NCI-H774 (cell line): ENCODE results near the gene SERPINB3.
"Not testable (repeated sequence)": the region's sequence is repeated elsewhere in the genome, so short reads cannot be mapped to it uniquely, and the experiment has no call there.

ENCODE experiments used
- DNase-seq: peaks from one replicate; lab custom pipeline; 2025; lab: John Stamatoyannopoulos, UW

SERPINB3 gene

DNA sequence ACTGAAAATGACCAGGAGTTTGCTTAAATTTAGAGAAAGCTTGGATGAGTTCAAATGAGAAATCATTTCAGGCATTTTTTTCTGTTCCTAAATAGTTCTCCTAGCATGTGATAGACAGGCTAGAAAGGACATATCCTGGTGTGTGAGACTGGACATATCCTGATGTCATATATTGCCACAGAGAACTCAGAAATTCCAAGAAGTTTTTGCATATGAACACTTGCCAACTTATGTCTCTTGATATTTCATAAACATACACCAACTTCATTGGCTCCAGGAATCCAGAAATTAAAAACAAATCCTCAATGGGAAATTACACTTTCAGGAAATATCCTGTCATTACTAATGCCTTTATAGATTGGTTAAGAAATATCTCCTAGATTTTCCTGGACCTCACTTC is 14.8 kb downstream of the SERPINB3 start:
- DNase-seq: no peak

DNA sequence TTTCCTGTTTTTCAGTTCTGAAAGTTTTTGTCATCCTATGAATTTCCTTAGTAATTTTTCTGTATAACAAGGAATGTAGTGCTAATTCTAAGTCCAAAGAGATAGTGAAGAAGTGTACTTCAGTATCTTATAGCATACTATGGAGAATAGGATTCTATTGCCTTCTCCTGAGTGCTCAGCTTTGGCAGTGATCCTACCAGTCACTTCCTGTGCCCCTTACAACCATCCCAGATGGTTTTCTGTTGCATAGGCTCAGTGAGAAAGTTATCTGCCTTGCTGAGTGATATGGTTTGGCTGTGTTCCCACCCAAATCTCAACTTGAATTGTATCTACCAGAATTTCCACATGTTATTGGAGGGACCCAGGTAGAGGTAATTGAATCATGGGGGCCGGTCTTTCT is 17.0 kb downstream of the SERPINB3 start:
- DNase-seq: not testable (repeated sequence)

DNA sequence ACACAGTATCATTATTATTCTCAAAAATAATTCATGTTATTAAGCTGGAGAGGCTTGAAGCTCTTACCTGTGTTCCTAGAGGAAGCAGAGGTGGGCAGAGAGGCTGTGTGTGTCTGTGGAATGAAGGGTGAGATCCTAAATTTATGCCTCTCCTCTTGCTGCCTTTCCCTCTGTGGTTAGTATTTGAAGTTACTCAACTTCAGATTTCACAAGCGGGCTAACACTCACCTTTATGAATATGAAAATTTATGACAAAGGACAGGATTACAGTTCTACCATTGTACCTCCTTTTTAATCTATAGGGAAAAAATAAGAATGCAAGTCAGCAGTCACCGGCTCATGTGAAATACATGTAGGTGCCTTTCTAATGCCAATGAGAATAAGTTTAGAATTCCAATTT is 17.6 kb downstream of the SERPINB3 start, which contains the start of gene SERPINB4:
Gene SERPINB4, minus strand, starts transcription at position 115 of the 400 bp plus-strand sequence. CDS start 679 bp downstream, outside the sequence.
- DNase-seq: not testable (repeated sequence)

DNA sequence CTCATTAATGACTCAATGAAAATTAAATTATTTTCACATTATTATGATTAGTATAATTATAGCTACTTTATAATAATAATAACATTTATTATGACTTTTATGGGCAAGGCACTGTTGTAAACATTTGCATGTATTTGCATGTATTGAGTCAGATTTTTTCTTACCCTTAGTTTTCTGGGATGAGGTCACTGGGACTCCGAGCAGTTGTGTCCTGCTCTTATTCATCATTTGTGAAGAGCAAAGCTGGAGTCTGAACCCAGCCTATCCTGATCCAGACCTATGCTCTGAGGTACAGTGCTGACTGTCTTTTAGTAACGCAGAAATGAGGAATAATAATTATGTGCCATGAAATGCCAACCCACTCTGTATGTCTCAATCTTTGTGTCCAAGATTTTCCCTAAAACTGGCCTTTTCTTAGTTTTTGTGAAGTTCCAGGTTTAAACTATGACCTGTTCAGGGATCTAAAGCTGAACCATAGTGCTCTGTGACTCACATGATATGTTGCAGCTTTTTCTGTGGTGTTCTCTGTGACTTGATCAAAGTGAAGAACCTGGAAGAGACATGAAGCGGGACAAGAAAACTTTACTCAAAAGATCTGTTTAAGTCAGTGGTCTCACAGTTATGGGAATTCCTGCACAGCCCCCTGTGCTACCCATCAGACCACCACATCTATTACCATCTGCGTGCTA is 18.9 kb downstream of the SERPINB3 start:
- not testable (repeated sequence) for DNase-seq

DNA sequence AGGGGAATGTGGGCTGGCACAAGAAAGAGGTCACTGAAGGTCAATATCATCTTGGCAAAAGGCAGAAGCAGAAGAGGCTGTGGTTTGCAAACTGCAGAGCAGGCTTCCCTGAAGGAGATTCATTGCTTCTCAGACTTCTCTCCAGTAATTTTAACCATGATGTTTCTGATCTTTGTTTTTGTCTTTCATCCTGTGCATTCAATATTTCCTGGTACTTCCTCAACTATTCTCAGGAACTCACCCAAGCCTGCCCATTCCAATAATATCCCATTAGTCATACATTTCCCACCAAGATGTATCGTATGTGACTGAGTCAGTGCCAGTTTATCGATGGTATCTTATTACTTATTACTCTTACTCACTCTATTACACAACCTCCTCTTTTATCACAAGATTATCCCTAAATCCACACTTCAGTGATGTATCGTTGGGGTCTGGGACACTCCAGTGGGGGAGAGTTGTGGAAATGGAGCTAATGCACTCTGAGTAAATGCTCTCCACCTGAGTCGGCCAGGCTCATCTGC is 20.5 kb downstream of the SERPINB3 start:
- not testable (repeated sequence) for DNase-seq

DNA sequence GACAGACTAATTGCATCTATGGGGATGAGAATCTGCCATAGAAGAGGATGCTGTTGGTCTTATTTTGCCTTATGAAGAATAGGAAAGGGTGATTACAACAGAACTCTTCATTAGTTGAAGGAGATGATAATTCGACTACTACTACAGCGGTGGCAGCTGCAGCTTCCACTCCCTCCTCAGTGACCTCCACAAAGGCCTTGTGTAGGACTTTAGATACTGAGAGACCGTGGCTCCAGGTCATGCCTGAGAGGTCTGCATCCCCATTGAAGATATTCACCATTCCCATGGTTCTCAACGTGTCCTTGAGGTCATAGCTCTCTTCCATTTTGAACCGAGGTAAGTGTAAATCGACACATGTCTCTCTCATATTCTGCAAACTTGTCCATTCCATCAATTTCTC is 24.0 kb downstream of the SERPINB3 start:
- DNase-seq: no peak

DNA sequence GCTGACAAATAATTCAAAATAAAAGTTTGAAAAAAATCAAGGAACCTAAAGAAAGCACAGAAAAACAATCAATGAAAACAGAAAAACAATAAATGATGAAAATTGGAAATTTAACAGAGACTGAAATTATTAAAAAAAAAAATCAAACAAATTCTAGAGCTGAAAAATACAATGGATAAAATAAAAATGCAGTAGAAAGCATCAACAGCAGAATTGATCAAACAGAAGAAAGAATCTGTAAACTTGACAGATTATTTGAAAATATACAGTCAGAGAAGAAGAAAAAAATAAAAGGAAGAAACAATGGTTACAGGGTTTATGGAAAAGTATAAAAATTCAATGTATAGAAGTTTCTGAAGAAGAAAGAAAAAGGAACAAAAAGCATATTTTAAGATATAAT is 33.9 kb downstream of the SERPINB3 start:
- DNase-seq: no peak

DNA sequence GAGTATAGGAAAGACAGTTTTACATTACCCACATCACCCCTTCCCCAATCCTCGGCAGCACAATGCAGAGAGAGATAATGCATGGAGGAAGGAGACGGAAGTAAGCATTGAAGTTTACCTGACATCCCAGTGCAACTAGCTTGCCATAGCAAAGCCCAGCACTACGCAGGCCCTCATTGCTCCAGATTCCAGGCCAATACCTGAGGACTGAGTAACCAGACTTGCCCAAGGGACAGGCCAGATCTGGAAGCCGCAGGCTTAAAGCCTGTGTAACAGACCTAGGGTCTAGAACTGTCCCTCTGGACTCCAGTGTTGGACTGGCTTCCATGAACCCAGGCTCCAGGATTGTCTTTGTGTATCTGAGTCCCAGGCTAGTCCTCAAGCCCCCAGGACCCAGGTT is 35.3 kb downstream of the SERPINB3 start:
- no peak for DNase-seq

DNA sequence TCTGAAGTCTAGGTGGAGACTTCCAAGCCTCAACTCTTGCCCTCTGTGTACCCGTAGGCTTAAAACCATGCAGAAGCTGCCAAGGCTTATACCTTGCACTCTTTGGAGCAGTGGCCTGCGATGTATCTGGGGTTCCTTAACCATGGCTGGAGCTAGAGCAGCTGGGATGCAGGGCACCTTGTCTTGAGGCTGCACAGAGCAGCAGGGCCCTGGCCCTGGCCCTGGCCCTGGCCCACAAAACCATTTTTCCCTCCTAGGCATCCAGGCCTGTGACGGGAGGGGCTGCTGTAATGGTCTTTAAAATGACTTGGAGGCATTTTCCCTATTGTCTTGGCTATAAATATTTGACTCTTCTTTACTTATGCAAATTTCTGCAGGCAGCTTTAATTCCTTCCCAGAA is 36.8 kb downstream of the SERPINB3 start:
- no peak for DNase-seq

DNA sequence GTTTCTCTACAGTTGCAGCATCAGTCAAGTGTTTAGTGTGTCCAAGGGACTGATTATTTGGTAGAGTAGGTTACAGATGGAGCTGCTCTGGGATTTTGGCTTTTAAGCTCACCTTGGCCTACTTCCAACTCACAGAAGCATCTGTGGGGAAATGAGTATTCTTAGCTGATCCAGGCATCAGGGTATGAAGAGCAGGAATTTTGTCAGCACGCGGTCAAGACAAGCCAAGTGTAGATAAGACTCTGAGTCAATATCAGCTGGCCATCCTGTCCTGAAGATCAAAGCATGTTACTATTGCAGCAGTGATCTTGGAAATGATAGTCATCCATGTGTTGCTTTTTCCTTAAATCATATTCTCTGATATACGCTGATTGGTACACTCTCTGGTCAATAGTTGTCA is 42.0 kb downstream of the SERPINB3 start:
- no peak for DNase-seq

DNA sequence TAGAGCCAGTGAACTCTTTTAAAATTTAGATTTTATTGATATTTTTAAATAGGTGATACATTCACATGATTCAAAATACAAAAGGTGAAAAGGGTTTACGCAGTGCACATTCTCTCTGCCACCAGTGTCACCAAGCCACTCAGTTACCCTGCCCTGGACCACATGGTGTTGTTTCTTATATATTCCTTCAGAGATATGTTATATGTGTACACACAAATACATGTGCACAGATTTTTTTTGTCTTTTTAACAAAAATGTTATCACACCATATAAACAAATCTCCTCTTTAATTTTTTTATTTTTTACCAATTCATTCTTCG is 43.8 kb downstream of the SERPINB3 start:
- DNase-seq: no peak

DNA sequence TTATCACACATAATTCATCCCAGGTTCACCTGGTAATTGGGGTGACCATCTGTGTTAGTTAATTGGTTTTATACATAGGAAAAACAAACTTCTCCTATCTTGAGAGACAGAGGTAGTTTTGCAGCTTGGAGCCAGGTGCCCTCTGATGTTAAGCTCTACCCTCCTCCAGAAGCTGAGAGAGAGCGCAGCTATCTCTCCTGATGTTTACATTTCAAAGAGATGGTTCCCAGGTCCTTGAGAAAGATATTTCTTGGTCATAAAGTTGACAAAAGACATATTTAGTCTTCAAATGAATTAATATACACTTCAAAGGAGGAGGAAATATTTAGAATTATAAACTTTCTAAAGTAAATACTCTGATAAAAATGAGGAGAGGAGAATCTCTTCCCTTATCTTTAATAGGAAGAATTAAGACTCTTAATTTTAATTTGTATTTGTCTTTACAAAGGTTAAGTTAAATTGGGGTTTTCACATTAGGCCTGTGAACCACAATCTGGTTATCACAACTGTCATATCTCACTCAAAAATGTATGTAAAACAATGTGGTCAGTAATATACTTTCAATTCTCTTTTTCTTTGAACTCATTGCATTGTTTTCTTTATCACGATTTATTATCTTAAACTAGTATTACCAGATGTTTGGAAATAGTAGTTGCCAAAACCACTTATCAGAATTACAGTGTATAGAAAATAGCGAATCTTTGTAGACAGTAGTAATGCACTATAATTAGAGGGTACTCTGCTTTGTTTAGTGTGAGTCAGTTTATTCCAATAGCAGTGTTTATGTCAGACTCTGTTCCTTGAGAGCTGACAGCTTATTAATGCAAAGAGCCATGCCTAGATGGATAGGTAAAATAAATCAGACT is 44.4 kb downstream of the SERPINB3 start:
- DNase-seq: peak; percentile 70

DNA sequence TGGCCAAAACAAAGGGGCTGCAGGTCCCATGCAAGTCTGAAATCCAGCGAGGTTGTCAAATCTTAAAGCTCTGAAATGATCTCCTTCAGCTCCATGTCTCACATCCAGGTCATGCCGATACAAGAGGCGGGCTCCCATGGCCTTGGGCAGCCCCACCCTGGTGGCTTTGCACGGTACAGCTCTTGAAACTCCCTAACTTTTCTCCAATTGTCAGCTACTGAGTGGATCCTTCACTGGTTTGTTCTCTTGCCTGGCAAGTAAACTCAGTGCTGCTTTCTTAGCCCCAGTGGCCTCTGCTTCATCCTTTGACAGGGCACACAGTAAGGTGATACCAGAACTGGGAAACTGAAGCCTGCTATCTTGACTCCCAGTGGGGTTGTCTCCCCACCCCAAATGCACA is 48.3 kb downstream of the SERPINB3 start:
- no peak for DNase-seq

DNA sequence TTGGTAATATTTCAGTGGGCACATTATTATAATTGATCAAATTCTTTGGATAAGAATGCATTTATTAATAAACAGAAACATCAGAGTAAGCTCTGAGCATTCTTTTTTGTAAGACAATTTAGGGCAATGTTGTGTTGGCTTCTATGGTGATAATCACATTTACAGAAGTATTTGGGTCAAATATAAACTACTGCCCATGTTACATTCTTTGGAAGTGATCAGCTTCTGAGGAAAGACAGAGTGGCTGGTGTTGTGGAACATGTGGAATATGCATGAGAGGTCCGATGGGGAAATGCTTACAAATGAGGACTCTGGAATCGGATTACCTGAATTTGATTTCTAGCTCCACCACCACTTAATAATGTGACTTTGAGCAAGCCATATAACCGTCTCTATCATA is 55.2 kb downstream of the SERPINB3 start:
- DNase-seq: no peak
